Measurements from ENCODE around the gene TSHZ3.

Gene TSHZ3

GRCh38 chr19:31312009-31312676, 37.1 kb downstream of the TSHZ3 start:
- no peak for DNase-seq

GRCh38 chr19:31310432-31311133, 38.7 kb downstream of the TSHZ3 start:
- no peak for DNase-seq

- no peak for DNase-seq
Measured at GRCh38 chr19:31308781-31309180, 40.5 kb downstream of the TSHZ3 start.

- no peak for DNase-seq
Measured at GRCh38 chr19:31307071-31307669, 42.1 kb downstream of the TSHZ3 start.

GRCh38 chr19:31306006-31306753, 43.1 kb downstream of the TSHZ3 start:
- DNase-seq, result no peak

GRCh38 chr19:31304831-31305312, 44.4 kb downstream of the TSHZ3 start:
- no peak for DNase-seq

GRCh38 chr19:31303262-31303815, 45.9 kb downstream of the TSHZ3 start:
- no peak for DNase-seq

GRCh38 chr19:31301306-31301980, 47.8 kb downstream of the TSHZ3 start:
- DNase-seq, result no peak

- no peak for DNase-seq
Measured at GRCh38 chr19:31300422-31300821, 48.8 kb downstream of the TSHZ3 start.

- DNase-seq, result no peak
Measured at GRCh38 chr19:31299665-31300064, 49.6 kb downstream of the TSHZ3 start.

GRCh38 chr19:31297991-31298390, 51.2 kb downstream of the TSHZ3 start:
- no peak for DNase-seq

GRCh38 chr19:31296741-31297390, 52.4 kb downstream of the TSHZ3 start:
- DNase-seq, result no peak

- no peak for DNase-seq
Measured at GRCh38 chr19:31294189-31294588, 55.0 kb downstream of the TSHZ3 start.

- no peak for DNase-seq
Measured at GRCh38 chr19:31292639-31293185, 56.5 kb downstream of the TSHZ3 start.

- DNase-seq, result no peak
Measured at GRCh38 chr19:31290931-31291590, 58.2 kb downstream of the TSHZ3 start.

GRCh38 chr19:31289976-31290375, 59.3 kb downstream of the TSHZ3 start:
- DNase-seq, result no peak

- no peak for DNase-seq
Measured at GRCh38 chr19:31289381-31289880, 59.8 kb downstream of the TSHZ3 start.

GRCh38 chr19:31286491-31286890, 62.7 kb downstream of the TSHZ3 start:
- no peak for DNase-seq

GRCh38 chr19:31285744-31286143, 63.5 kb downstream of the TSHZ3 start:
- DNase-seq, result no peak

- DNase-seq, result no peak
Measured at GRCh38 chr19:31284621-31285020, 64.6 kb downstream of the TSHZ3 start.

- DNase-seq, result no peak
Measured at GRCh38 chr19:31283701-31284100, 65.5 kb downstream of the TSHZ3 start.
